NCI-H1694 (cell line): ENCODE measurements around the gene CEP55.
"Not testable (repeated sequence)": the region's sequence is repeated elsewhere in the genome, so short reads cannot be mapped to it uniquely, and the experiment has no call there.

Experiments used
- DNase-seq: peaks from one replicate; lab custom pipeline; 2025; lab: John Stamatoyannopoulos, UW

CEP55 gene

GRCh38 chr10:93513091-93513490, 16.7 kb downstream of the CEP55 start:
- no peak for DNase-seq

GRCh38 chr10:93514521-93514920, 18.1 kb downstream of the CEP55 start:
- DNase-seq: no peak

GRCh38 chr10:93515071-93516005, 18.9 kb downstream of the CEP55 start:
- DNase-seq: no peak

- DNase-seq: no peak
Measured at GRCh38 chr10:93516006-93516380, 19.6 kb downstream of the CEP55 start.

- DNase-seq: no peak
Measured at GRCh38 chr10:93518531-93518930, 22.1 kb downstream of the CEP55 start.

GRCh38 chr10:93535293-93535692, 38.9 kb downstream of the CEP55 start:
- no peak for DNase-seq

GRCh38 chr10:93540871-93541270, 44.5 kb downstream of the CEP55 start:
- DNase-seq: not testable (repeated sequence)

GRCh38 chr10:93541402-93542357, 45.3 kb downstream of the CEP55 start:
- peak; percentile 65 for DNase-seq

- peak; percentile 26 for DNase-seq
Measured at GRCh38 chr10:93542358-93542791, 46.0 kb downstream of the CEP55 start.

GRCh38 chr10:93546995-93547394, 50.6 kb downstream of the CEP55 start:
- not testable (repeated sequence) for DNase-seq

GRCh38 chr10:93547522-93547921, 51.1 kb downstream of the CEP55 start:
- no peak for DNase-seq

- no peak for DNase-seq
Measured at GRCh38 chr10:93548376-93549071, 52.1 kb downstream of the CEP55 start.

- no peak for DNase-seq
Measured at GRCh38 chr10:93550606-93551005, 54.2 kb downstream of the CEP55 start.

- no peak for DNase-seq
Measured at GRCh38 chr10:93552780-93553179, 56.4 kb downstream of the CEP55 start.

- DNase-seq: no peak
Measured at GRCh38 chr10:93553482-93554315, 57.3 kb downstream of the CEP55 start.

- DNase-seq: no peak
Measured at GRCh38 chr10:93554316-93554663, 57.9 kb downstream of the CEP55 start.

- DNase-seq: peak; percentile 48
Measured at GRCh38 chr10:93554760-93555432, 58.5 kb downstream of the CEP55 start.

GRCh38 chr10:93559490-93559889, 63.1 kb downstream of the CEP55 start:
- no peak for DNase-seq

- no peak for DNase-seq
Measured at GRCh38 chr10:93560541-93560940, 64.1 kb downstream of the CEP55 start.

- DNase-seq: no peak
Measured at GRCh38 chr10:93565446-93565845, 69.0 kb downstream of the CEP55 start.
